ENCODE measurements around the gene RTL5.
A peak's percentile ranks its signal among the peaks of the same experiment; 100 is the strongest.

The RTL5 gene

GRCh38 chrX:72129661-72130060, 2.1 kb downstream of the RTL5 start:
- DNase-seq = no peak

GRCh38 chrX:72128881-72129280, 2.8 kb downstream of the RTL5 start:
- peak; percentile 24 for DNase-seq

GRCh38 chrX:72128183-72128834, 3.4 kb downstream of the RTL5 start:
- DNase-seq = no peak

- DNase-seq = no peak
Observed at GRCh38 chrX:72127332-72127731, 4.4 kb downstream of the RTL5 start.

- peak; percentile 80 for DNase-seq
Observed at GRCh38 chrX:72126539-72127140, 5.1 kb downstream of the RTL5 start.

GRCh38 chrX:72126048-72126415, 5.7 kb downstream of the RTL5 start:
- DNase-seq = no peak

GRCh38 chrX:72125331-72126047, 6.2 kb downstream of the RTL5 start:
- DNase-seq = no peak

GRCh38 chrX:72124540-72125201, 7.0 kb downstream of the RTL5 start:
- DNase-seq = no peak

- DNase-seq = no peak
Observed at GRCh38 chrX:72123471-72124185, 8.1 kb downstream of the RTL5 start.

- no peak for DNase-seq
Observed at GRCh38 chrX:72122621-72123337, 8.9 kb downstream of the RTL5 start.

- peak; percentile 14 for DNase-seq
Observed at GRCh38 chrX:72121383-72121782, 10.3 kb downstream of the RTL5 start.

GRCh38 chrX:72120837-72121236, 10.9 kb downstream of the RTL5 start:
- no peak for DNase-seq

GRCh38 chrX:72117636-72118210, 14.0 kb downstream of the RTL5 start:
- no peak for DNase-seq

GRCh38 chrX:72115380-72115779, 16.3 kb downstream of the RTL5 start:
- no peak for DNase-seq

GRCh38 chrX:72114807-72115206, 16.9 kb downstream of the RTL5 start:
- no peak for DNase-seq

- DNase-seq = no peak
Observed at GRCh38 chrX:72114306-72114705, 17.4 kb downstream of the RTL5 start.

GRCh38 chrX:72113461-72113860, 18.3 kb downstream of the RTL5 start:
- DNase-seq = no peak

- no peak for DNase-seq
Observed at GRCh38 chrX:72110876-72111708, 20.6 kb downstream of the RTL5 start.

GRCh38 chrX:72110051-72110875, 21.5 kb downstream of the RTL5 start:
- no peak for DNase-seq

- no peak for DNase-seq
Observed at GRCh38 chrX:72108666-72109065, 23.0 kb downstream of the RTL5 start.

Measured in stimulated activated CD4-positive, alpha-beta T cell treated with anti-CD3 and anti-CD28 coated beads, Interleukin-4, amount 100 ng/mL, for 1 hour (primary cell).